K562 (cell line): ENCODE data around the gene AQP1. TPM values are rescaled to one million over a fixed set of nuclear protein-coding genes. Genes with fewer than 3 reads are reported as not detected.
A peak's percentile ranks its signal among the peaks of the same experiment; 100 is the strongest.

Experiments
- EHMT2 ChIP-seq: fragments of 450-650 bp; IDR thresholded peaks from 2 replicates; pipeline ENCODE4 v1.6.1; 2018; ENCODE audit warnings: antibody characterized with exemption
- MIER1 ChIP-seq: fragments of 450-650 bp; IDR thresholded peaks from 2 replicates; pipeline ENCODE4 v1.6.1; 2016; ENCODE audit warnings: antibody characterized with exemption, mild to moderate bottlenecking, low read depth
- REST ChIP-seq, 2 experiments: fragments of 450-650 bp; formaldehyde crosslinking in 1 of 2; IDR thresholded peaks; 2 replicates each; pipeline versions ENCODE4 v1.4.0 to v1.6.1; 2014 to 2020; ENCODE audit warnings: mild to moderate bottlenecking in 2 of 2, borderline replicate concordance in 1 of 2, low read depth in 1 of 2
- polyA plus RNA-seq, 8 experiments: library from polyadenylated mRNA; depleted of rRNA in 4 of 8; stranded (reverse) in 5 of 8; unstranded in 3 of 8; fragments of >200 nt; fragmentation: Nextera tagmentation in 2 of 8; fragmentation: Illumina TruSeq in 1 of 8; extraction: Ambion mirVana in 2 of 8; extraction: Trizol in 1 of 8; gene quantifications; 2 replicates each; pipeline versions ENCODE4 v1.2.1 to v1.2.3, GENCODE V29; 2011 to 2014; ENCODE audit warnings: inconsistent platforms in 1 of 8, missing spikeins in 1 of 8
- total RNA-seq, 7 experiments: library from RNA; depleted of rRNA in 6 of 7; stranded (reverse); fragments of >200 nt in 6 of 7; fragmentation: Illumina TruSeq in 2 of 7; extraction: Trizol in 2 of 7; gene quantifications; 2 replicates each; pipeline versions ENCODE4 v1.2.1 to v1.2.3, GENCODE V29; 2011 to 2021; ENCODE audit warnings: low replicate concordance in 1 of 7

Gene AQP1
- total and polyA plus RNA-seq, 9 of the 15 experiments (the other 6 are each of a cell fraction or from before 2014, with no cell fraction given): 0.18 to 12.6 (median 4.1) TPM

DNA sequence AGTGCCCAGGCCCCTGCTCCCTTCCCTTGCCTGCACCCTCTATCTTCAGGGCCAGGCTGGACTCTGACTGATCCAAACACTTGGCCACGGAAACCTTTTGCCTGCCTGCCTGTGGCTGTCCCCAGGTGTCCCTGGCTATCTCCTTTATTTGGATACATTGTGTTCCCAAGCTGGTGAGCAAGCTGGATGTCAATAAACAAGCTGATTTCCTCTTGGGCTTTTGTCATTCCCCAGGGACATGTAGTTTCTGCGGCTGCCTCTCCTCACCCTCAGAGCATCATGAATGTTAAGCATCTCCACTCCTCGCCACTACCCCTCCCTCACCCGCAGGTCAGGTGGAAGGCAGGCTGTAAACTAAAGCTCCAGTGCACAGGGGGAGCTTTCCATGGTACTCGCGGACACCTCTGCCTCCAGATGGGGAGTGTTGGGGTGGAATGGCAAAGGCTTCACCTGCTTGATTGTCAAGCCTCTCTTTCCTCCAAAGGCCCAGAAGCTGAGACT is 59.0 kb downstream of the AQP1 start (continued):
- TF ChIP-seq REST (IDR thresholded peaks at IDR 0.05; ENCODE audit: borderline replicate concordance) (peak; percentile 88), REST (CRISPR knock-in tag; IDR thresholded peaks at IDR 0.05; ENCODE audit: low read depth) (no peak), MIER1 (0 out of 2 replicates have a peak, but pooled peaks have one; percentile 36), EHMT2 (peak; percentile 71; the same call in 1 of the 2 replicates)
